Anterior cingulate cortex (tissue), 58 donors: ENCODE measurements around the gene LRRN2.

Experiments used
- DNase-seq, 58 donors: peaks; one replicate each; lab custom pipeline; 2025; lab: John Stamatoyannopoulos, UW

Gene LRRN2

DNA sequence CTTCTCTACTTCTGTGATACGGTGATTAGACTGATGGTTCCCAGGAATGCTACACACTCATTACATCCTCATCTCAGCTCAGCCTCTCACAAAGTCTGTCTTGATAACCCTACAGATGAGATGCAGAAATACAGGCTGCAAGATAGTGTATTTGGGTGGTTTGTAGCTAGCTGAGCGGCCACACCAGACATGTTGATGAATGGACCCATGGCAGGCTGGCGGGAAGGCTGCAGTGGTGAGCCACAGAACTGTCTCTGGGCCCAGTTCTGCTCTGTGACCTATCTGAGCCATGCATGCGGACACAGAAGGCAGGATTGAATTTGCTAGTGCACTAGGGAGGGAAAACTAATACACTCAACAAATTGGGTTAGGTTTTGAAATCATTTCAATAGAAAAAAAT lies 71.9 kb downstream of the LRRN2 start:
- no peak for DNase-seq

DNA sequence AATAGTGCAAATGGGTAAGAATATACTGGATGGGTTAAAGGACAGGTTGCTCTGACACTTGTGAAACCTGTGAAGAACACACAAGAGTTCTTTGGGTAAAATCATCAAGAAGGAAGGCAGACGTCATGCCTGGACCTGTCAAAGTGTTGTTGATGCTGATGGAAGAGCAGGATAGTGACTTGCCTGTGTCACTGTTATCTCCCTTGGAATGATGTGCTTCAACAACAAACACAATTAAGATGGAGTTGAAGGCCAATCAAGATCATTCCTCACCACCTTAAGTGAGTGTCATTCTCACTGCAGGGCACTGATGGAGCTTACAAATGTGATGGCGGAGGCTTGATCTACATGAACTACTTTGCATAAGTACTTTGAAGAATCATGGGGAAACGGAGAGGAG lies 73.2 kb downstream of the LRRN2 start:
- DNase-seq, result no peak

DNA sequence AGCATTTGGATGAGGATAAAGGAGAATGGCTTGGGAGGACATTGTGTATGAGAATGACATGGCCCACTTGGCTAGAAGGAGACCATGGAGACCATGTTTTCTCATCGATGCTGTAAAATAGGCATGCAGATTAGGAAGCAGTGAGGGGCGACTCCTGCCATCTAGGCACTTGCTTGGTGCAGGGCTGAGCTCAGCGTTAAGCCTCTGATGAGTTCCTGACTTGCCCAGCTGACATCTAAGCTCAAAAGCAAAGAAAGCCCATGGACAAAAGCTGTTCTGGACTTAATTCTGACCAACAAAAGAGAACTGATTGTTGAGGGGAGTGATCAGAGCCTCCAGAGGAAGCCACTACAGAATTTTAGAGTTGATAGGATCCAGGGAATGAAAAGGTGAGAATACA lies 74.5 kb downstream of the LRRN2 start:
- no peak for DNase-seq

DNA sequence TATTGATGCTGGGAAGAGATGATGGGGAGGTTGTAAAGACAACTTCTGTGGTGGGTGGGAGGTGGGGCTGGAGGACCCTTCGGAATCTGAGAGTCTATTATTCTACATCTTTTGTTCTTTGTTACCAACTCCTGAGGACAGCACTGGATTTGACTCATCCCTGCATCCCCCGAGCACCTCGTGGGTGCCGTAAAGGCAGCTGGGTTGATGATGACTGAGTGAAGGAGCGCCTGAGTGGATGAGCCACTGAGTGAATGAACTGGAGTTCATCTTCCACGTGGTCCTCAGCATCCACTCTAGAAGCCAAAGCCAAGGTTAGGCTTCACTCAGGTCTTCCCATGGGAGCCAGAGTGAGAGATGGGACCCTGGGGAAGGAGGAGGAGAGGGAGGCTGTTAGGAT lies 77.6 kb downstream of the LRRN2 start:
- DNase-seq, result peak in 1 of 58 donors; percentile 16

DNA sequence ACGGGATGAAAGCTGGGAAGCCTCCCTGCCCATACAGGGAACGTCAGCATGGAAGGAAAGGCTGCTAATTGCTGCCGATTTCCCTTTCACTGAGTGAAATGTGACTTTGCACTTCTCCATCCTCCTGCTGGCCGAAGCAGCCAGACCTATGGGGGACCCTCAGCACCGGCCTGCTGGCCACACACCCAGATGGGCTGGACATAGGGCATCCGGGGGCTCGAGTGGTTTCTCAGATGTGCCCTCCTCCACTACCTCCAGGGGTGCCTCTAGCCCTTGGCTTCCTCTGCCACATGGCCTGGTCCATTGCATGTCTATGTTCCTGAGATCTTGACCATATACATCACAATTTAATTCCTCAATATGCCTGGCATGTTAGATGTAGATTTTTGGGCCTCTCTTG lies 79.7 kb downstream of the LRRN2 start:
- DNase-seq, result no peak

DNA sequence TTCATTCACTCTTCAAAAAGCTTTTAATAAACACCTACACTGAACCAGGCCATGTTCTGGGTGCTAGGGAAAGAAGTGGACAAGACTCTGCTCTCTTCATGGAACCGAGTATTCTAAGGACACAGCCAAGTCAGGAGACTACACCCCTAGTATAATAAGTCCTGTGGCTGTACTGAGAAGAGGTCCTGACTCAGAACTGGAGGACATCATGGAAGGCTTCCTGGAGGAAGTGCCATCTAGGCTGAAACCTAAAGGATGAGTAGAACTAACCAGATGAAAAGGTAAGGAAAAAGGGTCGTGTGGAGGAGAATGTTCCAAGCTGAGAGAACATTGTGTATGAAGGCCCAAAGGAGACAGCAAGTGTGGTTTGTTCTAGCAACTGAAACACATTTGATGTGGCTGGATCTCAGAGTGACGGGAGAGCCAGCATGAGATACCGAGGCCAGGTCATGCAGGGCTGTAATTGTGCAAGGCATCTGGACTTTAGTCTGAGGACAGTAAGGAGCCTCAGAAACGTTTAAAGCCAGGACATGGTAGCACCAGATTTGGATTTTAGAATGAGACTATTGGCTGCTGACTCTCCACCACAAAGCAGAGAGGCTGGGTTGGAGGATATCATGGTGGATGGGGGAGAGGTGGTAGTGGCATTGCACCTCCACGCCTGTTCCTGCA lies 82.5 kb downstream of the LRRN2 start:
- DNase-seq, result no peak

DNA sequence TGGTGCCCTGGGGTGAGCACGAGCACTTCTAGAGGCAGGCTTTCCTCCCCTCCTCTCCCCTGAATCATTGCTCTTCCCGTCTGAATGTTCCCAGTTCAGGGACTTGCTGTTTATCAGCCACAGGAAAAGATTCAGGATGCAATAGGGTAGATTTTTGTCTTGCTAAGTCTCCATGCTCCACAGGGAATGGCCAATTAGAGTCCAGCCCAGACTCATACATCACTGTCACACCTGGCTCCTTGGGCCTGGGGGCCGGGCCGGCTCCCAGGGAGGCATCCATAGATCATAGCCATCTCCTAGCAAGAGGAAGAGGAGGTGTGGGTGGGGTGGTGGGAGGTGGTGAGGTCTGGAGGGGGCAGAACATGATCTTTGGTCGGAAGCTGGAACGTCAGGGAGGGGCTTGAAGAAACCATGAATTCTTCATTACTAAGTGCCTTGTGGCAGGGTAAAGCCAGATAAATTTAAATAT lies 83.4 kb downstream of the LRRN2 start:
- no peak for DNase-seq

DNA sequence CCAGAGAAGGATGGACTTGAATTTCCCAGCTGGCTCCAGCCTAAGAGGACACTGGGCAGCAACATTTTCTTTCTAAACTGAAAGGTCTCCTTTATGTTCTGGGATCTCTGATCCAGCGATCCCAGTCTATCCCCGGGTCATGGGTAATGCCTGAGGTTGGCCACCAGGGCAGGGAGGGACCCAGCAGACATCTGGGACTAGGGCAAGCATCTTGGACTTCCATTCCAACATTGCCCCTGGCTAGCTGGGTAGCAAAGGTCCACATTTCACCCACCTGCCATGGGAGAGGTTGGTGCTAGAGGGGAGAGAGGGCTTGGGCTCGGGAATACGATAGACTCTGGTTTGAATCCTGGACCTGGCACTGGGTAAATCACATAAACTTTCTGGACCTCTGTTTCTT lies 84.6 kb downstream of the LRRN2 start:
- no peak for DNase-seq

DNA sequence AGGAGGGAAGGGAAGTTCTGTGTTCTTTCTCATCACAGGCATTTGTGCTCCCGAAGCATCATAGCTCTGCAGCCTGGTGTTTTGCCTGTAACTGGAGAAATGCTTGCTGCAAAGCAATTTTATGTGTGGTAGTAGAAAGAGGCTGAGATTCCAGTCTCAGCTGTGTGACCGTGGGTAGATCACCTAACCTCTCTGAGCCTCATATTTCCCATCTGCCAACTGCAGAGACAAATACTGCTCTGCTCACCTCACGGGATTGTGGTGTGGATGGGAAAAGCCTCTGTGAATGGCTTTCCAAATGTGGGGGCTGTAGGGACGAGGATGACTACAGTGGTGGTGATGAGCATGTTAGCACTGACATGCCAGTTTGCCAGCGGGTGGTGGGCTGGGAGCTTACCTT lies 85.3 kb downstream of the LRRN2 start:
- DNase-seq, result no peak

DNA sequence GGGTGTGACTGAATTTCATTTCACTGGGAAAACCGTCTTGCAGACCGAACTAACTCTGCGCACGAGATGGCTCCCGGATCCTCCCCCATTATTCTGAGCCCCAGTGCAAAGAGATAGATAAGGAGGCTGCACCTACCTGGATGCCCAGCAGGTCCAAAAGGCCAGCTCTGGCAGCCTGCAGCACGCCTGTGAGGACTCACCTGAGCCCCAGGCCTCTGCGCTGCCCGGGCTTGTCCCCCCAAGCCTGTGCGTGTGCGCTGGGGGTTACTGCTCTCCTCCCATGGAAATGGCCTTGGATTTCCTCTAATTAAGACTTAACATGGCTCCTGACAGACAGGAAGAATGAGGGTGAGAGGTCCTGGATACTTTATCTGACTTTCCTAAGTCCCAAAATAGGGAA lies 85.9 kb downstream of the LRRN2 start:
- no peak for DNase-seq

DNA sequence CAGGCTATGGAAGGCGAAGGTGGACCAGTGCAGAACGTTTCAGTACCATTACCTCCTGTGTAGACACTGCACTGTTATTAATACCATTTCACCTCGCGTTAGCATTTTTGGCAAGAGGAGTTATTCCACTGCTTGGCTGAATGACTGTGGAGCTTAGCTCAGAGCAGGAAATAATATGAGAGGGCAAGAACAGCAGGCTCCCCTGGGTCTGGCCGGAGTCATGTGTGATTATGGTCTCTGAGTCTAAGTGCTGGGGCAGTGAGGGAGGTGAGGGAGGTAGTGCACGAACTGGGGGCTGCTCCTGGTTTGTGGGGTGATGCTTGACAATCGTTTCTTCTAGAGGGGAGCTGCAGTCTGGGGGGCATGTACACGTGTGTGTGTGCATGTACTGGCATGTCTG lies 86.4 kb downstream of the LRRN2 start:
- no peak for DNase-seq

DNA sequence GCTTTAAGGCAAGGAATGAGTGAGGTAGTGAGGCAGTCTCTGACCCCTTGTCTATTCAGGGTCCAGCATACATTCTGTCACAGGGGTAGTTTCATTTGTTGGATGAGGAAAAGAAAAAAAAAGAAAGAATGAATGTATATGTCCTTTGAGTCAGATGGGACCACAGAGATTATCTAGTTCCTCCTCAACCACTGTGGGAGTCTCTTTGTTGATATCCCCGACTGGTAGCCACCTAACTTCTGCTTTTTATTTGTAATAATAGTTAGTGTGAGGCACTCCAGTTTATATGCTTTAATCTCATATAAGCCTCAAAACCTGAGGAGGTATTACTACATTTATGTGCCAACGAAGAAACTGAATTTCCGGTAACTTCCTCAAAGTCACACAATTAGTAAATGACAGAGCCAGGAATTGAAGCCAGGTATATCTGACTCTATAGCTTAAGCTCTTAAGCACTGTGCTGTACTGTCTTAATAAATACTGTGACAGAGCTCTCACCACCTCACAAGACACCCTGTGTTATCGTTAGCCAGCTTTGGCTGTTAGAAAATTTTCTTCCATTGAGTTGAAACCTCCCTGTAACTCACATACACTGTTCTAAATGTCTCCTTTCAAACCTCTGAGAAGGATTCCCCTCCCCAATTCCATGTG lies 87.1 kb downstream of the LRRN2 start:
- DNase-seq, result no peak

DNA sequence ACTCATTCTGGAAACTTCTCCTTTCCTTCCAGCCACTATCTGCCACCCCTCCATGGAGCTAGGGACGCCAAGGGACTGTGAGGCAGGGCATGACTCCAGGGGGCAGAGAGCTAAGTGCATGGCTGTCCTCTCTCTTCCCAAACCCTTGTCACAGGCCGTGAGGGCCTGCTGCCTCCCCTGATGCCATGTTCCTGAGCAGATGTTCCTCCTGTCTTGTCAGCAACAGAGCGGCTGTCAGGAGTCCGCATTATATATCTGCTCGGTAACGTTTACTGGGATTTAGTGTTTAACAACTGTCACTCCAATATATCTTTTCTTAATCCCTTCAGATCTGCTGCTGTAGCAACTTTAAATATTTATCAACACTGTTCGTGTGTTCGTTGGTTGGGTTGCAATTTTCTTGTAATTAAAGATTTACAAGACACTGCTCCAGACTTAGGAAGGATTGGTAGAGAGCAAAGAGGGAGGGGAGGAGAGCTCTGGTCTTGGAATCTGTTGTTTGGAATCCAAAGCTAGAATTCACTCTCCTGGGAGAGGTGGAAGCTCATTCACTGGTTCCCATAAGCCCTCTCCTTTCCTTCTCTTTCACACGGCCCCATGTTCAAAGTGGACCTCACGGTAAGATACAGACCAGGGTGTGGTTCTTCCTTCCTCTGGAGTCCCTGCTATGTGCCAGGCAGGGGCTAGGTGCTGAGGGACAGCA lies 93.1 kb downstream of the LRRN2 start:
- DNase-seq, result no peak

DNA sequence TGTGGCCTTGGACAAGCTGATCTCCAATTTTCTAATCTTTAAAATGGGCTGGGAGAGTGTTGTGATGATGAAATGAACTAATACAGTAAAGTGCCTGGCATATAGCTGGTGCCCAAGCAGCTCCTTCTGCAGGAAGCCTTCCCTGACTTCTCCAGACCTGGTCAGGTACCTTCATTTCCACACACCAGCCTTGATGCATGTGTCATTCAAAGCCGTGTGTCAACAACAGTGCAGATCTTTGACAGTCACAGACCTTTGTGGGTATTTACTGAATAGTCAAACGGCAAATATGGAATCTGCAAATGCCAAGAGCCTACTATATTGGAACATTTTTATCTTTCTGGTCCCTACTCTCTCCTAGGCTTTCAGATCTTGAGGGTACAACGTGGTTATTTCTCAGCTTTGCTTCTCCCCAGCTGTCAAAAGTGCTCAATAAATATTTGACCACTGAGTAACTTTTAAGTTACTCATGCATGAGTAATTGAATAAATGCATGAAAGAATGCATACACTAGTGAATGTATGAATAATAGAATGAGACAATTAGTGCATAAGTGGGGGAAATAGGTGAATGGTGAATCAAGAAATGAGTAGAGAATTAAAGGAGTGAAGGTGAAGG lies 94.0 kb downstream of the LRRN2 start:
- no peak for DNase-seq

DNA sequence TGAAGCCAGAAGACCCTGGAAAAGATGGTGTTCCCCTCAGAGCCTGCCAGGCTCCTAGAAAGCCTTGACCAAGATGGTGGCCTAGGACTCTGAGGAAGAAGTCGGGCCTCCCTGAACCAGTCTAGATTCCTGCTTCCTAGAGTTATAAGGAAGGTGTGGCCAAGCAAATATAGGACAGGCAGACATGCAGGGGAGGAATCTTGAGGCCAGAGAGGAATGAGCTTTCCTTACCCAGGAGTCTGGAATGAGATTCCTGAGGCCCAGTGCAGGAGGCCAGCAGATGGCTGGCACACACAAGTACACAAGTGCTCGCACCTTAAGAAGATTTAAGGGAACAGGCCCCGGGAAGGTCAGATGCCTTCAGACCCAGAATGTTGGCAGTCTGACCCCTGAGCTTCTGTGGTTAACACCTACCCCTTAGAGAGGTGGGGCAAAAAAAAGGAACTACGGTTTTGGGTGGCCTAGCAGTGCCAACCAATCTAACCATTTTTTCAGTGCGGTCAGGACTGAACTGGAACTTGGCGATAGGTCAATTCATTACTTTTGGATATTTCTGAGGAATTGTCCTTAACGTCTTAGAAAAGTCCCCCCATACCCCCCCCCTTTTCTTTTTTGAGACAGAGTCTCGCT lies 96.0 kb downstream of the LRRN2 start:
- no peak for DNase-seq

DNA sequence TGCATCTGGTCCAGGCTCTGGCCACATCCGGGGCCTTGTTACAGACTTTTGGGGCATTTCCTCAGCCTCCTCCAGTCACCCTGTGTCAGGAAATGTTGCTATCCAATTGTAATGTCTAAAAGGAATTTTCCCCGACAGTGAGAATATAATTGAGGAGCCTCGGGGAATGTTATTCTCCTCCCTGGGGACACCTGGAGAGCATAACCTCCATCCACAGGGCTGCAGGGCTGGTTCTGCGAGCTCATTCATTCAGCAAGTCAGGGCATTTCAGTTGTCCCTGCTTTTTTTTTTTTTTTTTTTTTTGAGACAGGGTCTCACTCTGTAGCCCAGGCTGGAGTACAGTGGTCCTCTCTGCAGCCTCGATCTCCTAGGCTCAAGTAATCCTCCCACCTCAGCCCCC lies 96.7 kb downstream of the LRRN2 start:
- no peak for DNase-seq

DNA sequence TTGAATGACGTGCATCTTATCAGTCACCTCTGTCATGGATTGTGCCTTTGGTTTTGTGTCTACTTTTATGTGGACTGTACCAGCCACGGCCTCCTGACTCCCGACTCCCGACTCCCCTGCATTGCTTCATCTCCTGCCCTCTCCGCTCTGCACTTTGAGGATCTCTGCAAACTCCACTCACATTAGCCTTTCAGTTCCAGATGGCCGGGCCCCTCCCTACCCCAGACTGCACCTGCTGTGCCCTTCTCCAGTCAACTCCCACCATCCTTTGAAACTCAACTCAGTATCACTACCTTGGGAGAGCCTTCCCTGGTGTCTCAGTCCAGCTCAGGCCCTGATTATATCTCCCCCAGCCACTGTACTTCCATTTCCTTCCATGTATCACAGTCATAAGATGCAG lies 97.9 kb downstream of the LRRN2 start:
- DNase-seq, result no peak

DNA sequence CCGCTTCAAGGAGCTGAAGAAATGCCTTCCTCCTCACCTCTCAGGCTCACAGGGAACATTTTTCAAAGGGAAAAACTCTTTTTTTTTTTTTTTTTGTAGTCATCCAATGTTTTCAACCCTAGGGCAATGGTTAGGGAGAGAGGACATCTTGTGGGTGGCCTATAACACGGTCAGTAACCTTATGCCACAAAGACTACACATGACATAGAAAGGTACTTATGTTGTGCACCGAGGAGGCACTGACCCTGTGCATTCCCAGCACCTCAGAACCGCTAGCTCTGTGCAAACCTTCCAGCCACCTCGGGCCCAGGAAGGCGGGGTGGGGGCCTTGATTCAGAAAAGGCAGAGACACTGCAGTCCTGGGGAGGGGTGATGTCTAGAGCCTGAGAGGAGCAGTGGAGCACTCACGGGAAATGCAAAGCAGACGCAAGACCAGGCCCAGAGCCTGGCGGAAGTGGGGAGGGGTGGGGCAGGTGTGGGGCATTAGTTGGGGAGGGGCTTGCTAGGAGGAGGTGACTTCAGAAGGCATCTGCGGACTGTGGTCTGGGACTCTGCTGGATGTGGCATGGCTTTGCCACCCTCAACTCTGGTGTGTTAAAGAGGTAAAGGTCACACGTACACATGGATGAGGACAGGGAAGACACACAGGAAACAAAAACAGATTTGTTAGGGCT lies 100.7 kb downstream of the LRRN2 start:
- DNase-seq, result no peak

DNA sequence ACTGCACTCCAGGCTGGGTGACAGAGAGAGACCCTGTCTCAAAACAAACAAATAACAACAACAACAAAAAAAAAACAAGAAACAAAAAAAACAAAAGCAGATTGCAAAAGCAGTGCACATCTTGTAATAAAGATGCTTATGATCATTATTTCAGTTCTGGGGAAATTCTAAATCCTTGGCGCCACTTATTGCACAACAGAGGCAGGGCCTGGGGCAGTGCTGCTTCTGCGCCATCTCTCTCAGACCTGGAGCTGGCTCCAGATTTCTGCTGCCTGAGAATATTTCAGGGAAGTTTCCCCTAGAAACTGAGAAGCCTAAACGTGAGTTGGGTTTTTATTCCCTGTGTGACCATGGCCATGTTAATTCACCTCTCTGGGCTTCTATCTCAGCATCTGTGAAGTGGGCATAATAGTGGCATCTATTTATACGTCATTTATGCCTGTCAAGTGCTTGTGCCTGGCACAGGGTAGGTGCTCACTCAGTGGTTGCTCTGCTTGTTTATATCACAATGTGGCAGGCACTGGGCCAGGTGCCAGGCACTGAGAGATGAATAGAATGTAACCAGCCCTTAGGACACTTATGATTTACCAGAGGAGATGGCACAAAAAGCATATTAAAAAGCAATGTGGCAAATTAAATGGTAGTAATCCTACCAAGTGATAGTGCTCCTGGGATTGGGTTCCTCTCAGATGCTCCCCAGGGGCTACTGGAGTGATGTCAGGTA lies 101.5 kb downstream of the LRRN2 start:
- DNase-seq, result peak in 28 of 58 donors; percentile 4 to 85 (median 23)

DNA sequence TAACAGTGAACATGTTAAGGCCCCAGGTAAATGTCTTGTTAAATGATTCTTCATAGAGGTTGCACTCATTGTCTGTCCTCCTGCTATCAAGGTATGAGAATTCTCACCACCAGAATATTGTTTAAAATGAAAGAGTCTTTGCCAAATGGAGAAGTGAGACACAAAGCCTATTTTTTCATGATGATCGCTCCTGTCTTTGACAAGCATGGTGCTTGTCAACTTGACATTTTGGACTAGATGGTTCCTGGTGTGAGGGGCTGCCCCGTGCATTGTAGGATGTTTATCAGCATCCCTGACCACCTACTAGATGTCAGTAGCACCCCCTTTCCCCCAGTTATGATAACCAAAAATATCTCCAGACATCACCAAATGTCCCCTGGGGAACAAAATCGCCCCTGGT lies 103.8 kb downstream of the LRRN2 start:
- no peak for DNase-seq
